ENCODE data around the gene CLIP2. TPM values are rescaled to one million over a fixed set of nuclear protein-coding genes. Genes with fewer than 3 reads are reported as not detected.
"Not testable (repeated sequence)": the region's sequence is repeated elsewhere in the genome, so short reads cannot be mapped to it uniquely, and the experiment has no call there.

The CLIP2 gene
- total RNA-seq, 1 donor from 2014 or later = 110 TPM

DNA sequence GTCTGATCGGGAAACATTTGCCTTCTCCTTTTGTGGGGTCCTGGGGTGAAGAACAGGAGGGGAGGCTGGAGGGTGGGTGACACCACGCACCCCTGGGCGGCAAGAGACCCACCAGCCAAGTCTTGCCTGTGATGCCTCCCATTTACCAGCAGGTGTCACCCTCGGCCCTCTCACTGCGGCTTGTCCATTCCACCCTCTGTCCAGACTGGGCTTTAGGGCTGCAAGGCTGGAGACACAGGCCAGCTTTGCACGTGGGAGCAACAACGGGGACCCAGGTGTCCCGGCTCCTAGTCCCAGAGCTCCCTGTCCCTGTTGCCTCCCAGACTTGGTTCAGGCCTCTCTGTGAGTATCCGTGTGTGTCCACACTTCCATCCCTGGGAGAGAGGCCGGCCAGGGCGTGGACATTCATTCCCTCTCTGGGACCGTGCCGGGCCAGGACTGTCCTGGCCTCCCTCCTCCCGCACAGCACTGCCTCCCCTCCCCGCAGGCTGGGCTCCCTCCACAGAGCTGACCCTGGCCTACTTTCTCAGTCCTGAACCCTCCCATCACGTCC lies 128.3 kb downstream of the CLIP2 start:
- peaks cover 5% of the 10 kb centered on the region for H3K27me3 Mint-ChIP-seq (ENCODE audit: unreplicated experiment)
- TF ChIP-seq, protein P1, sequence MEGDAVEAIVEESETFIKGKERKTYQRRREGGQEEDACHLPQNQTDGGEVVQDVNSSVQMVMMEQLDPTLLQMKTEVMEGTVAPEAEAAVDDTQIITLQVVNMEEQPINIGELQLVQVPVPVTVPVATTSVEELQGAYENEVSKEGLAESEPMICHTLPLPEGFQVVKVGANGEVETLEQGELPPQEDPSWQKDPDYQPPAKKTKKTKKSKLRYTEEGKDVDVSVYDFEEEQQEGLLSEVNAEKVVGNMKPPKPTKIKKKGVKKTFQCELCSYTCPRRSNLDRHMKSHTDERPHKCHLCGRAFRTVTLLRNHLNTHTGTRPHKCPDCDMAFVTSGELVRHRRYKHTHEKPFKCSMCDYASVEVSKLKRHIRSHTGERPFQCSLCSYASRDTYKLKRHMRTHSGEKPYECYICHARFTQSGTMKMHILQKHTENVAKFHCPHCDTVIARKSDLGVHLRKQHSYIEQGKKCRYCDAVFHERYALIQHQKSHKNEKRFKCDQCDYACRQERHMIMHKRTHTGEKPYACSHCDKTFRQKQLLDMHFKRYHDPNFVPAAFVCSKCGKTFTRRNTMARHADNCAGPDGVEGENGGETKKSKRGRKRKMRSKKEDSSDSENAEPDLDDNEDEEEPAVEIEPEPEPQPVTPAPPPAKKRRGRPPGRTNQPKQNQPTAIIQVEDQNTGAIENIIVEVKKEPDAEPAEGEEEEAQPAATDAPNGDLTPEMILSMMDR (IDR thresholded peaks at IDR 0.05; ENCODE audit: unreplicated experiment) = peak; percentile 92
- peak; percentile 74 for DNase-seq (ENCODE audit: low spot score)
- H3K36me3 Mint-ChIP-seq (ENCODE audit: low read depth, unreplicated experiment) = no peaks in the 10 kb centered on the region
- no peak overlapping the region for H3K4me3 Mint-ChIP-seq (ENCODE audit: unreplicated experiment)
- H3K27ac Mint-ChIP-seq (ENCODE audit: unreplicated experiment) = no peak overlapping the region
- no peaks in the 10 kb centered on the region for H3K9me3 Mint-ChIP-seq (ENCODE audit: unreplicated experiment)
- H3K4me1 Mint-ChIP-seq (ENCODE audit: unreplicated experiment) = no peaks in the 10 kb centered on the region

DNA sequence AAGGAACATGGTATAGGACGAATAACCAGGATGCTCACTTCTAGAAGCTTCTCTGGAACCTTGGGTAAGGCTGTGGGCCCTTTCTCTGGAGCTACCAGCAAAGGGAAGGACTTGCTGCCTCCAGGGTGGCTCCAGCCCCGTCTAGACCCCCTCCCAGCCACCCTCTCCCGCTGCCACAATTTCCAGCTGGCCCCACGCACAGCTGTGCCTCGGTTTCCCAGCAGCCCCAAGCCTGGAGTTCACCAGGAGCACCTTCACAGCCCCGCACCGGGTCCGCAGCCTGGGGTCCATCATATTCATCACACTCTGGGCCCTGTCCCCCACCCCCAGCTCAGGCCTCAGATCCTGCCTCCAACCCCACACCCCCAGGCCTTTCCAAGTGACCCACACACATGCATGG lies 128.9 kb downstream of the CLIP2 start:
- peaks cover 5% of the 10 kb centered on the region for H3K27me3 Mint-ChIP-seq (ENCODE audit: unreplicated experiment)
- H3K36me3 Mint-ChIP-seq (ENCODE audit: low read depth, unreplicated experiment) = no peaks in the 10 kb centered on the region
- no peaks in the 10 kb centered on the region for H3K4me1 Mint-ChIP-seq (ENCODE audit: unreplicated experiment)
- H3K27ac Mint-ChIP-seq (ENCODE audit: unreplicated experiment) = no peak overlapping the region
- DNase-seq (ENCODE audit: low spot score) = no peak
- no peaks in the 10 kb centered on the region for H3K9me3 Mint-ChIP-seq (ENCODE audit: unreplicated experiment)
- TF ChIP-seq, protein P1 (IDR thresholded peaks at IDR 0.05; ENCODE audit: unreplicated experiment) = no peak
- peak overlapping the region; percentile 10 for H3K4me3 Mint-ChIP-seq (ENCODE audit: unreplicated experiment)

DNA sequence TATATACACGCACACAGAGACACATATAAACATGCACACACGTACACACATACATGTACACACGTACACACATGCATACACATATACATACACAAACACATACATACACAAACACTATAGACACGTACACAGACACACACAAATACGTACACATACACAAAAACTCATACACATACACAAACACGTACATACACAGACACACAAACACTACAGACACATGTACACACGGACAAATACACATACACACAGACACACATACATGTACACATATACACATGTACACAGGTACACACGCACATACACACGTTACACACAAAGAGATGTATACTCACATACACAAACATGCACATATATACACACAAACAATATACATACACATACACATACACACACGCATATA lies 129.3 kb downstream of the CLIP2 start:
- no peak for DNase-seq (ENCODE audit: low spot score)
- Mint-ChIP-seq H3K36me3 (ENCODE audit: low read depth, unreplicated experiment) (no peaks in the 10 kb centered on the region), H3K27me3 (ENCODE audit: unreplicated experiment) (peaks cover 5% of the 10 kb centered on the region), H3K4me1 (ENCODE audit: unreplicated experiment) (no peaks in the 10 kb centered on the region), H3K9me3 (ENCODE audit: unreplicated experiment) (no peaks in the 10 kb centered on the region), H3K4me3 (ENCODE audit: unreplicated experiment) (peak overlapping the region; percentile 10), H3K27ac (ENCODE audit: unreplicated experiment) (no peak overlapping the region)
- TF ChIP-seq, protein P1 (IDR thresholded peaks at IDR 0.05; ENCODE audit: unreplicated experiment) = no peak

DNA sequence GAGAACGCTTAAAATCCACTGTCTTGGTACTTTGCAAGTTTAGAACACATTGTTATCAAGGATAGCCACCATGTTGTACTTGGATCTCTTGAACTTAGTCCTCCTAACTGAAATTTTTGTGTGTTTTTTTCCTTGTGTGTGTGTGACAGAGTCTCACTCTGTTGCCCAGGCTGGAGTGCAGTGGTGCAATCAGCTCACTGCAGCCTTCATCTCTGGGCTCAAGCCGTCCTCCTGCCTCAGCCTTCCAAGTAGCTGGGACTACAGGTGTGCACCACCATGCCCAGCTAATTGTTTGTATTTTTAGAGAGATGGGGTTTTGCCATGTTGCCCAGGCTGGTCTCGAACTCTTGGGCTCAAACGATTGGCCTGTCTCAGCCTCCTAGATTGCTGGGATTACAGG lies 130.0 kb downstream of the CLIP2 start:
- H3K27me3 Mint-ChIP-seq (ENCODE audit: unreplicated experiment); H3K4me1 Mint-ChIP-seq (ENCODE audit: unreplicated experiment); H3K9me3 Mint-ChIP-seq (ENCODE audit: unreplicated experiment); H3K27ac Mint-ChIP-seq (ENCODE audit: unreplicated experiment); DNase-seq (ENCODE audit: low spot score); H3K36me3 Mint-ChIP-seq (ENCODE audit: low read depth, unreplicated experiment); H3K4me3 Mint-ChIP-seq (ENCODE audit: unreplicated experiment): not testable (repeated sequence)

DNA sequence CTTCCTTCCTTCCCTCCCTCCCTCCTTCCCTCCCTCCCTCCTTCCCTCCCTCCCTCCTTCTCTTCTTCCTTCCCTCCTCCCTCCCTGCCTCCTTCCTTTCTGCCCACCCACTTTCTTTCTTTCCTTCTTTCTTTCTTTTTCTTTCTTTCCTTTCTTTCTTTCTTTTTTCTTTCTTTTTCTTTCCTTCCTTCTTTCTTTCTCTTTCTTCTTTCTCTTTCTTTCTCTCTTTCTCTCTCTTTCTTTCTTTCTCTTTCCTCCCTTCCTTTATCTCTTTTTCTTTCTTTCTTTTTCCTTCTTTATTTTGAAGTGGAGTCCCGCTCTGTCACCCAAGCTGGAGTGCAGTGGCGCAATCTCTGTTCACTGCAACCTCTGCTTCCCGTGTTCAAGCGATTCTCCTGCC lies 130.8 kb downstream of the CLIP2 start:
- Mint-ChIP-seq H3K9me3 (ENCODE audit: unreplicated experiment) (no peaks in the 10 kb centered on the region), H3K27me3 (ENCODE audit: unreplicated experiment) (peaks cover 5% of the 10 kb centered on the region)

More for the DNA sequence above, 130.8 kb downstream of the CLIP2 start:
- Mint-ChIP-seq H3K4me1 (ENCODE audit: unreplicated experiment) (no peaks in the 10 kb centered on the region), H3K36me3 (ENCODE audit: low read depth, unreplicated experiment) (no peaks in the 10 kb centered on the region), H3K27ac (ENCODE audit: unreplicated experiment) (no peak overlapping the region), H3K4me3 (ENCODE audit: unreplicated experiment) (no peak overlapping the region)
- TF ChIP-seq, protein P1 (IDR thresholded peaks at IDR 0.05; ENCODE audit: unreplicated experiment) = no peak
- no peak for DNase-seq (ENCODE audit: low spot score)

Data from endothelial cell (in vitro differentiated cells).